MCF 10A (cell line): ENCODE data around the gene POU2AF1. TPM values are rescaled to one million over a fixed set of nuclear protein-coding genes. Genes with fewer than 3 reads are reported as not detected.

ENCODE experiments used
- BruUV-seq: library from RNA; stranded (reverse); fragments of 400-500 nt; replicated peaks from 2 replicates; lab custom pipeline; 2021; lab: Mats Ljungman, UMichigan
- CTCF ChIA-PET: fragments of 300-600 bp; sonication (Branson Sonifier 250); formaldehyde crosslinking; extraction: SDS; loops from one replicate; lab custom pipeline; 2021; ENCODE audit warnings: antibody characterized with exemption, inconsistent platforms; lab: Yijun Ruan, JAX
- POLR2A ChIA-PET: fragments of 300-600, 350-650 bp; sonication (Branson Sonifier 250); formaldehyde crosslinking; extraction: SDS; loops from one replicate; lab custom pipeline; 2020; ENCODE audit warnings: antibody characterized with exemption, inconsistent platforms; lab: Yijun Ruan, JAX
- DNase-seq: peaks from one replicate; pipeline ENCODE4 v3.0.0-alpha.2; 2018; ENCODE audit not compliant: unreplicated experiment
- H3K27ac Mint-ChIP-seq: one replicate; pipeline ENCODE4 v1.8.0; 2022; ENCODE audit warnings: mild to moderate bottlenecking, low read depth, mixed read lengths; ENCODE audit not compliant: unreplicated experiment
- H3K27me3 Mint-ChIP-seq: one replicate; pipeline ENCODE4 v1.8.0; 2022; ENCODE audit warnings: mixed read lengths; ENCODE audit not compliant: insufficient read depth, unreplicated experiment
- H3K36me3 Mint-ChIP-seq: one replicate; pipeline ENCODE4 v1.8.0; 2022; ENCODE audit warnings: mild to moderate bottlenecking, moderate library complexity, mixed read lengths; ENCODE audit not compliant: insufficient read depth, unreplicated experiment
- H3K4me1 Mint-ChIP-seq: one replicate; pipeline ENCODE4 v1.8.0; 2022; ENCODE audit warnings: mixed read lengths; ENCODE audit not compliant: insufficient read depth, unreplicated experiment
- H3K4me3 Mint-ChIP-seq: one replicate; pipeline ENCODE4 v1.8.0; 2022; ENCODE audit warnings: mild to moderate bottlenecking, moderate library complexity, mixed read lengths; ENCODE audit not compliant: unreplicated experiment
- H3K9me3 Mint-ChIP-seq: one replicate; pipeline ENCODE4 v1.8.0; 2022; ENCODE audit warnings: mixed read lengths; ENCODE audit not compliant: unreplicated experiment
- CTCF ChIP-seq: fragments of 200-600 bp; IDR thresholded peaks from one replicate; pipeline ENCODE4 v1.8.0; 2022; ENCODE audit warnings: antibody characterized with exemption, mild to moderate bottlenecking; ENCODE audit not compliant: unreplicated experiment
- intact Hi-C: fragments of 100-400 bp; cut with micrococcal nuclease; formaldehyde crosslinking; loops from 2 replicates; pipeline ENCODE4 v1.14.1; 2022
- total RNA-seq: library from RNA; stranded (reverse); gene quantifications from 2 replicates; pipeline ENCODE4 v1.2.3, GENCODE V29; 2022

POU2AF1 gene
- total RNA-seq, 1 experiment from 2014 or later: not detected

- Mint-ChIP-seq H3K27me3 (no peaks in the 10 kb centered on the region), H3K4me1 (no peaks in the 10 kb centered on the region), H3K4me3 (no peak overlapping the region), H3K27ac (no peak overlapping the region), H3K9me3 (no peaks in the 10 kb centered on the region), H3K36me3 (no peaks in the 10 kb centered on the region)
- ChIA-PET CTCF (interaction anchor here (0.7 kb wide), 1 partner anchor 39 kb away, joined by 3 read pairs; no protein-coding TSS in a partner anchor), POLR2A (interaction anchor here (0.8 to 1.4 kb wide), 3 partner anchors 9 to 13 kb away, joined by 3 to 4 read pairs (median 3); no protein-coding TSS in a partner anchor)
- peak; percentile 65 for DNase-seq
- no TSS peak for BruUV-seq
- TF ChIP-seq CTCF: no peak
- intact Hi-C loops: no loop called here
Measured at GRCh38 chr11:111376181-111376871, 2.7 kb downstream of the POU2AF1 start.

- intact Hi-C loops: no loop called here
- ChIA-PET CTCF (interaction anchor here (0.7 to 1.0 kb wide), 2 partner anchors 50 to 328 kb away, joined by 3 read pairs; no protein-coding TSS in a partner anchor), POLR2A (no interaction called here)
- no peaks in the 10 kb centered on the region for H3K27me3 Mint-ChIP-seq
- H3K4me3 Mint-ChIP-seq: no peak overlapping the region
- no peaks in the 10 kb centered on the region for H3K4me1 Mint-ChIP-seq
- DNase-seq: no peak
- H3K9me3 Mint-ChIP-seq: no peaks in the 10 kb centered on the region
- no peak for TF ChIP-seq CTCF
- BruUV-seq: no TSS peak
- no peaks in the 10 kb centered on the region for H3K36me3 Mint-ChIP-seq
- no peak overlapping the region for H3K27ac Mint-ChIP-seq
Measured at GRCh38 chr11:111373590-111373989, 5.5 kb downstream of the POU2AF1 start.

GRCh38 chr11:111372538-111372937 lies 6.5 kb downstream of the POU2AF1 start:
- no TSS peak for BruUV-seq
- Mint-ChIP-seq H3K27me3 (no peaks in the 10 kb centered on the region), H3K27ac (no peak overlapping the region), H3K9me3 (no peaks in the 10 kb centered on the region), H3K4me3 (no peak overlapping the region), H3K36me3 (no peaks in the 10 kb centered on the region), H3K4me1 (peaks cover 1% of the 10 kb centered on the region)
- ChIA-PET POLR2A (interaction anchor here (1.0 kb wide), 1 partner anchor 9 kb away, joined by 4 read pairs; no protein-coding TSS in a partner anchor), CTCF (no interaction called here)
- TF ChIP-seq CTCF: no peak
- no peak for DNase-seq
- intact Hi-C loops: no loop called here

GRCh38 chr11:111370902-111371578 lies 8.0 kb downstream of the POU2AF1 start:
- TF ChIP-seq CTCF: no peak
- no peak for DNase-seq
- Mint-ChIP-seq H3K36me3 (no peaks in the 10 kb centered on the region), H3K9me3 (no peaks in the 10 kb centered on the region), H3K27ac (no peak overlapping the region), H3K27me3 (no peaks in the 10 kb centered on the region), H3K4me1 (peaks cover 7% of the 10 kb centered on the region), H3K4me3 (no peak overlapping the region)
- POLR2A ChIA-PET: interaction anchor here (1.4 kb wide), 1 partner anchor 9 kb away, joined by 7 read pairs; no protein-coding TSS in a partner anchor
- no TSS peak for BruUV-seq
- intact Hi-C loops: no loop called here
- CTCF ChIA-PET: no interaction called here
